ENCODE data around the gene SPRED1. TPM values are rescaled to one million over a fixed set of nuclear protein-coding genes. Genes with fewer than 3 reads are reported as not detected.

The SPRED1 gene
- total and polyA plus RNA-seq, 9 of the 15 experiments (the other 6 are each of a cell fraction or from before 2014, with no cell fraction given), result 2.8 to 17.4 (median 7.9) TPM

DNA sequence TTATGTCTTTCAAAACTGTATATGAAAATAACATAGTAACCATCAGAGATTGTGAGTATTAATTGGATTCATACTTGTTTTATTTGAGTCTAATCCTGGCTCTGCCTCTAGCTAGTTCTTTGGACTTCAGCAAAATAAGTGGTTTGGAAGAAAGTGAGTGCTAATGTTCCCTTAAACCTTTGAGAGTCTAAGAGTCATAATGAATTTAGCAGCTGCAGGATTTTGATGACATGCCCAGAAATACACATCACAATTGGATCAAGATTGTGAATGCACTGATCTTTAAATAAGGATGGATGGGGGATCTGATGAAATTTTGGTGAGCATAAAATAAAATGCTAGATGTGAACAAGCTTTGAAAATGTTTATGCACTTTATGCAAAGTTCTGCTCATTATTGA is 121.4 kb downstream of the SPRED1 start (continued):
- TF ChIP-seq PHF8 (IDR thresholded peaks at IDR 0.05; ENCODE audit: borderline replicate concordance, low read length), result no peak
- no peak for TF ChIP-seq PYGO2 (tag; IDR thresholded peaks at IDR 0.05)
- TF ChIP-seq MAFF (IDR thresholded peaks at IDR 0.05; ENCODE audit: low read length), result no peak
- TF ChIP-seq, protein P1, sequence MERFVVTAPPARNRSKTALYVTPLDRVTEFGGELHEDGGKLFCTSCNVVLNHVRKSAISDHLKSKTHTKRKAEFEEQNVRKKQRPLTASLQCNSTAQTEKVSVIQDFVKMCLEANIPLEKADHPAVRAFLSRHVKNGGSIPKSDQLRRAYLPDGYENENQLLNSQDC (CRISPR knock-in tag; IDR thresholded peaks at IDR 0.05), result no peak
- TF ChIP-seq RBM17 (IDR thresholded peaks at IDR 0.05; ENCODE audit: borderline replicate concordance, low read depth, low read length), result no peak

DNA sequence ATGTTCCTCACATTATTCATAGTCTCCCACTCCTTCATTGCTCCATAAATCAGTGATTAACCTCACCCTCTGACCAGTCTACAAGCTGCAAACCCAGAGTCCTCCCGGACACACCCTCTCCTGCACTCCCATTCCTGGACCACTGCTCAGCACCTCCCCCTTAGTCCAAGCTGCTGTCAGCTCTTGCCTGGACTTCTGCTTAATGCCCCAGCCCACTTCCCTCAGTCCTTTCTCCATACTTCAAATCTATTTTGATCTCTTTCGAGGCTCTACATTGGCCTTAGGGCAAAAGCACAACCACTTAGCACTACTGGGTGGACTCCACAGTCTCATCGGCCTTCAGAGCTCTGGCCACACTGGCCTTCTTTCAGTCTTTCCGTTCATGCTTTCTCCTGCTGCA is 121.9 kb downstream of the SPRED1 start:
- no peak for FAIRE-seq
- 0% methylated on average over 4 of the region's 4 CpGs for WGBS (ENCODE audit: insufficient coverage, low coverage, missing lambda C conversion rate)
- Histone ChIP-seq H3K36me3 (ENCODE audit: control insufficient read depth, insufficient read depth, low read length) (no peaks in the 10 kb centered on the region), H3K4me2 (ENCODE audit: insufficient read depth, low read length) (no peak overlapping the region), H3K4me3 (no peak overlapping the region), H3K79me2 (ENCODE audit: control insufficient read depth, insufficient read depth, low read length) (no peaks in the 10 kb centered on the region), H4K20me1 (replicated peaks; ENCODE audit: control insufficient read depth, insufficient read depth, low read length) (no peaks in the 10 kb centered on the region), H3K27me3 (ENCODE audit: control insufficient read depth in 2 of 2, insufficient read depth in 2 of 2, low read length in 2 of 2) (no peaks in the 10 kb centered on the region; a peak in 2 of 5 replicates), H3K27ac (ENCODE audit: extremely low read depth, low read depth, low read length) (no peak overlapping the region), H3K9me3 (replicated peaks; ENCODE audit: control insufficient read depth, insufficient read depth, low read depth, low read length) (no peaks in the 10 kb centered on the region), H2AFZ (ENCODE audit: low read depth, low read length) (no peak overlapping the region), H3K4me1 (replicated peaks in 1 of 2; ENCODE audit: control insufficient read depth in 2 of 2, insufficient read depth in 2 of 2, low read length in 2 of 2) (no peaks in the 10 kb centered on the region), H3K9me1 (ENCODE audit: control insufficient read depth, insufficient read depth, low read length) (no peaks in the 10 kb centered on the region), H3K9ac (ENCODE audit: insufficient read depth in 1 of 2, low read depth in 2 of 2, low read length in 2 of 2) (no peak overlapping the region)
- TF ChIP-seq IRF2 (CRISPR knock-in tag; IDR thresholded peaks at IDR 0.05) (no peak), CBFA2T3 (IDR thresholded peaks at IDR 0.05) (no peak), GABPB2 (CRISPR knock-in tag; conservative IDR thresholded peaks at IDR 0.05) (no peak), ZC3H11A (IDR thresholded peaks at IDR 0.05; ENCODE audit: low read depth, low read length) (no peak), ZNF668 (CRISPR knock-in tag; IDR thresholded peaks at IDR 0.05) (no peak), ZNF124 (CRISPR knock-in tag; IDR thresholded peaks at IDR 0.05) (no peak), ESRRB (CRISPR knock-in tag; IDR thresholded peaks at IDR 0.05; ENCODE audit: borderline replicate concordance) (no peak), ARID2 (IDR thresholded peaks at IDR 0.05) (no peak), HNRNPLL (IDR thresholded peaks at IDR 0.05; ENCODE audit: low read depth, low read length, poor library complexity, severe bottlenecking) (no peak)
- TF ChIP-seq, protein P2, sequence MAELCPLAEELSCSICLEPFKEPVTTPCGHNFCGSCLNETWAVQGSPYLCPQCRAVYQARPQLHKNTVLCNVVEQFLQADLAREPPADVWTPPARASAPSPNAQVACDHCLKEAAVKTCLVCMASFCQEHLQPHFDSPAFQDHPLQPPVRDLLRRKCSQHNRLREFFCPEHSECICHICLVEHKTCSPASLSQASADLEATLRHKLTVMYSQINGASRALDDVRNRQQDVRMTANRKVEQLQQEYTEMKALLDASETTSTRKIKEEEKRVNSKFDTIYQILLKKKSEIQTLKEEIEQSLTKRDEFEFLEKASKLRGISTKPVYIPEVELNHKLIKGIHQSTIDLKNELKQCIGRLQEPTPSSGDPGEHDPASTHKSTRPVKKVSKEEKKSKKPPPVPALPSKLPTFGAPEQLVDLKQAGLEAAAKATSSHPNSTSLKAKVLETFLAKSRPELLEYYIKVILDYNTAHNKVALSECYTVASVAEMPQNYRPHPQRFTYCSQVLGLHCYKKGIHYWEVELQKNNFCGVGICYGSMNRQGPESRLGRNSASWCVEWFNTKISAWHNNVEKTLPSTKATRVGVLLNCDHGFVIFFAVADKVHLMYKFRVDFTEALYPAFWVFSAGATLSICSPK (IDR thresholded peaks at IDR 0.05; ENCODE audit: borderline replicate concordance), result no peak
- intact Hi-C loops (cut with micrococcal nuclease), result no loop called here
- in situ Hi-C loops (cut with MboI), result no loop called here
- no peak for ATAC-seq
- no TSS peak for BruUV-seq (replicated peaks)
- ChIA-PET POLR2A (interaction anchor here (0.6 kb wide), 2 partner anchors 144 to 198 kb away, joined by 3 to 4 read pairs; no protein-coding TSS in a partner anchor), CTCF (ENCODE audit: low intra/inter-chr PET ratio) (no interaction called here)
- DNase-seq (ENCODE audit: extremely low read depth in 1 of 4, low spot score in 3 of 4), result no peak
